Fibroblast of lung (primary cell): ENCODE results near the gene CAMSAP2. TPM values are rescaled to one million over a fixed set of nuclear protein-coding genes. Genes with fewer than 3 reads are reported as not detected.

Experiments used
- DNase-seq, 2 donors: peaks; one replicate each; pipeline versions ENCODE4 v3.0.0 to v3.0.0-alpha.2; 2010; ENCODE audit warnings: low read depth in 2 of 2
- H2AFZ ChIP-seq: 2 replicates; pipeline ENCODE4 v1.5.1; 2012; ENCODE audit warnings: low read length, control low read depth, inconsistent platforms
- H3K27ac ChIP-seq: 2 replicates; pipeline ENCODE4 v1.5.1; 2011; ENCODE audit warnings: low read length, control low read depth; ENCODE audit not compliant: insufficient read depth
- H3K27me3 ChIP-seq: 2 replicates; pipeline ENCODE4 v1.5.1; 2011; ENCODE audit warnings: mild to moderate bottlenecking, low read length; ENCODE audit not compliant: control insufficient read depth, insufficient read depth
- H3K36me3 ChIP-seq: 2 replicates; pipeline ENCODE4 v1.5.1; 2011; ENCODE audit warnings: low read length; ENCODE audit not compliant: control insufficient read depth, insufficient read depth
- H3K4me1 ChIP-seq: 2 replicates; pipeline ENCODE4 v1.5.1; 2011; ENCODE audit warnings: low read length; ENCODE audit not compliant: control insufficient read depth, insufficient read depth; ENCODE audit errors: extremely low read depth
- H3K4me2 ChIP-seq: 2 replicates; pipeline ENCODE4 v1.5.1; 2011; ENCODE audit warnings: low read length, control low read depth; ENCODE audit not compliant: insufficient read depth; ENCODE audit errors: extremely low read depth
- H3K4me3 ChIP-seq, 4 experiments: fragments of 200-600 bp in 1 of 4; sonication (generic) in 1 of 4; replicated peaks in 1 of 4; 2 replicates each; pipeline ENCODE4 v1.5.1; 2011 to 2016; ENCODE audit warnings: low read length in 4 of 4, low read depth in 3 of 4, mild to moderate bottlenecking in 3 of 4, control low read depth in 2 of 4, inconsistent platforms in 1 of 4, mixed read lengths in 1 of 4; ENCODE audit not compliant: insufficient read depth in 1 of 4; ENCODE audit errors: control extremely low read depth in 1 of 4
- H3K79me2 ChIP-seq: 2 replicates; pipeline ENCODE4 v1.5.1; 2012; ENCODE audit warnings: mild to moderate bottlenecking, low read length, inconsistent platforms; ENCODE audit not compliant: control insufficient read depth, insufficient read depth
- H3K9ac ChIP-seq: 2 replicates; pipeline ENCODE4 v1.5.1; 2011; ENCODE audit warnings: mild to moderate bottlenecking, low read length, control low read depth; ENCODE audit not compliant: insufficient read depth
- H3K9me3 ChIP-seq: 2 replicates; pipeline ENCODE4 v1.5.1; 2012; ENCODE audit warnings: low read depth, low read length; ENCODE audit not compliant: control insufficient read depth, insufficient read depth
- H4K20me1 ChIP-seq: 2 replicates; pipeline ENCODE4 v1.5.1; 2011; ENCODE audit warnings: low read length; ENCODE audit not compliant: control insufficient read depth, insufficient read depth; ENCODE audit errors: extremely low read depth
- EZH2 ChIP-seq: IDR thresholded peaks from 2 replicates; pipeline ENCODE4 v1.5.1; 2012; ENCODE audit warnings: low read length, control low read depth, mild to moderate bottlenecking; ENCODE audit errors: missing control alignments
- polyA plus RNA-seq, 2 donors: library from polyadenylated mRNA; depleted of rRNA in 1 of 2; stranded (reverse) in 1 of 2; unstranded in 1 of 2; fragments of >200 nt; gene quantifications; 2 replicates each; pipeline ENCODE4 v1.2.1, GENCODE V29; 2011 to 2012; ENCODE audit warnings: missing spikeins in 1 of 2
- total RNA-seq: library from RNA; depleted of rRNA; stranded (reverse); fragments of >200 nt; gene quantifications from 2 replicates; pipeline ENCODE4 v1.2.1, GENCODE V29; 2014
- TF ChIP-seq, protein P1 (sequence below), 2 donors: IDR thresholded peaks in 1 of 2; conservative IDR thresholded peaks in 1 of 2; 1 replicate in 1 of 2; 2 replicates in 1 of 2; pipeline ENCODE4 v1.5.1; 2011 to 2012; ENCODE audit warnings: low read length in 2 of 2, control low read depth in 1 of 2, inconsistent platforms in 1 of 2, low read depth in 1 of 2, mild to moderate bottlenecking in 1 of 2

The CAMSAP2 gene
- total and polyA plus RNA-seq, 2 donors (not counting 1 experiment from before 2014, with no cell fraction given) = 22.3 to 32.5 TPM

DNA sequence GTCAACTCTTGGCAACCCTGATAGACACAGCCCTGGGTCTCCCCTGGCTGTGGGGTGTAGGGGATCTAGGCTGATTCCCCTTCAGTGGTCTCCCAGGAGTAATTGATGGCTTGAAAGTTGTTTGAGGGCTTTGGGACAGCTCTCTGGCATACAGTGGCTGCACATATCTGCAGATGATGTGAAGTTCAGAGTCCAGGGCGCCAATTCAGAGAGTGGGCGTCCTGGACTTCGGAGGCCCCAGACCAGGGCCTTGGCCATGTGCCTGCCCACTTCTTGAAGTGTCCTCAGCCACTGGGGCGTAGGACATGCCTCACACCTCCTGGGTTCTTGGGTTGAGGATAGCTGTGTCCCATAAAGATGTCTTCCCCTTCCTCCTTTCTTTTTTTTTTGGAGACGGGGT is 158.6 kb downstream of the CAMSAP2 start:
- H2AFZ ChIP-seq = no peak overlapping the region
- H3K4me2 ChIP-seq = no peak overlapping the region
- H3K27ac ChIP-seq = no peak overlapping the region
- no peak overlapping the region for H3K9ac ChIP-seq
- H3K4me1 ChIP-seq = no peaks in the 10 kb centered on the region
- H3K9me3 ChIP-seq = no peaks in the 10 kb centered on the region
- no peak for DNase-seq
- H3K36me3 ChIP-seq = no peaks in the 10 kb centered on the region
- no peak for TF ChIP-seq EZH2
- TF ChIP-seq, protein P1, sequence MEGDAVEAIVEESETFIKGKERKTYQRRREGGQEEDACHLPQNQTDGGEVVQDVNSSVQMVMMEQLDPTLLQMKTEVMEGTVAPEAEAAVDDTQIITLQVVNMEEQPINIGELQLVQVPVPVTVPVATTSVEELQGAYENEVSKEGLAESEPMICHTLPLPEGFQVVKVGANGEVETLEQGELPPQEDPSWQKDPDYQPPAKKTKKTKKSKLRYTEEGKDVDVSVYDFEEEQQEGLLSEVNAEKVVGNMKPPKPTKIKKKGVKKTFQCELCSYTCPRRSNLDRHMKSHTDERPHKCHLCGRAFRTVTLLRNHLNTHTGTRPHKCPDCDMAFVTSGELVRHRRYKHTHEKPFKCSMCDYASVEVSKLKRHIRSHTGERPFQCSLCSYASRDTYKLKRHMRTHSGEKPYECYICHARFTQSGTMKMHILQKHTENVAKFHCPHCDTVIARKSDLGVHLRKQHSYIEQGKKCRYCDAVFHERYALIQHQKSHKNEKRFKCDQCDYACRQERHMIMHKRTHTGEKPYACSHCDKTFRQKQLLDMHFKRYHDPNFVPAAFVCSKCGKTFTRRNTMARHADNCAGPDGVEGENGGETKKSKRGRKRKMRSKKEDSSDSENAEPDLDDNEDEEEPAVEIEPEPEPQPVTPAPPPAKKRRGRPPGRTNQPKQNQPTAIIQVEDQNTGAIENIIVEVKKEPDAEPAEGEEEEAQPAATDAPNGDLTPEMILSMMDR (conservative IDR thresholded peaks at IDR 0.05 in 1 of 2, IDR thresholded peaks at IDR 0.05 in 1 of 2; ENCODE audit: low read depth in 1 of 2, low read length in 2 of 2) = no peak
- H3K27me3 ChIP-seq = peaks cover 9% of the 10 kb centered on the region
- no peaks in the 10 kb centered on the region for H4K20me1 ChIP-seq
- no peaks in the 10 kb centered on the region for H3K79me2 ChIP-seq
- no peak overlapping the region for H3K4me3 ChIP-seq

DNA sequence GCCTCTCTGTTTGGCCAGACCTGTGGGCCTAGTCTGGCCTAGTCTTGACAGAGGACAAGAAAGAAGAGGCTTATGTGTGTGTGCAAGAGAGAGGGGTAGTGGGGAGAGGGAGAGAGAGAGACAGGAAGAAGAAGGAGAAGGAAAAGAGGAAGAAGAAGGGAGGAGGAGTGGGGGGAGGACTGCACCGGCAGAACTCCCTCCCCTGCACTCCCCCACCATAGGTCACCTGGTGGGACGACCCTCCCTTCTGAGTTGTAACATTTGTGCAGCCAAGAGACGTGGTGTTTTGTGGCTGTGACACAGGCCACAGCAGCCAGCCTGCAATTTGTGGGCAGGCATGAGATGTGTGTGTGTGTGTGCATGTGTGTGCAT is 160.3 kb downstream of the CAMSAP2 start:
- H3K4me1 ChIP-seq = no peaks in the 10 kb centered on the region
- H2AFZ ChIP-seq = no peak overlapping the region
- no peak overlapping the region for H3K27ac ChIP-seq
- no peaks in the 10 kb centered on the region for H4K20me1 ChIP-seq
- H3K4me2 ChIP-seq = no peak overlapping the region
- DNase-seq = no peak
- peaks cover under 1% of the 10 kb centered on the region for H3K27me3 ChIP-seq
- H3K9me3 ChIP-seq = no peaks in the 10 kb centered on the region
- H3K36me3 ChIP-seq = no peaks in the 10 kb centered on the region
- no peak for TF ChIP-seq EZH2
- TF ChIP-seq, protein P1 (conservative IDR thresholded peaks at IDR 0.05 in 1 of 2, IDR thresholded peaks at IDR 0.05 in 1 of 2; ENCODE audit: low read depth in 1 of 2, low read length in 2 of 2) = no peak
- H3K9ac ChIP-seq = no peak overlapping the region
- H3K4me3 ChIP-seq = no peak overlapping the region
- no peaks in the 10 kb centered on the region for H3K79me2 ChIP-seq

DNA sequence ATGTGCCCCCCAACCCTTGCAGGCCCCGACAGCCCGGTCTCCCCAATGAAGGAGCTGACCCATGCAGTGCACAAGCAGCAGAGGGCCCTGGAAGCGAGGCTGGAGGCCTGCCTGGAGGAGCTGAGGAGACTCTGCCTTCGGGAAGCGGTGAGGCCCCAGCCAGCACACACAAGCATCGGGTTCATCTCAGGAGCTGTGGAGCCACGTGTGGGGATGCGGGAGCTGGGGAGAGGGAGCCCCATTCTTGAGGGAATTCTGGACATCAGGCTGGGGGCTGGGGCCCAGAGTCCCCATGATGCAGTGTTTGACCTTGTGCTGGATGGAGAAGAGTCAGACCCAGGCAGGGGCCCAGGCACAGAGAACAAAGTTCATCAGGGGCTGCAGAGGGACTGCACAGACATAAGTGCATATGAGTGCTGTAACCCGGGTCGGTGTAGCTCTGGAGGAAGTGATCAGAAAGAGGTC is 160.8 kb downstream of the CAMSAP2 start:
- H3K4me2 ChIP-seq = no peak overlapping the region
- no peak for DNase-seq

More for the DNA sequence above, 160.8 kb downstream of the CAMSAP2 start:
- H3K4me1 ChIP-seq = no peaks in the 10 kb centered on the region
- no peaks in the 10 kb centered on the region for H3K9me3 ChIP-seq
- TF ChIP-seq EZH2 = no peak
- TF ChIP-seq, protein P1 (conservative IDR thresholded peaks at IDR 0.05 in 1 of 2, IDR thresholded peaks at IDR 0.05 in 1 of 2; ENCODE audit: low read depth in 1 of 2, low read length in 2 of 2) = no peak
- no peaks in the 10 kb centered on the region for H3K27me3 ChIP-seq
- no peaks in the 10 kb centered on the region for H3K79me2 ChIP-seq
- H3K4me3 ChIP-seq = no peak overlapping the region
- no peak overlapping the region for H3K27ac ChIP-seq
- no peaks in the 10 kb centered on the region for H3K36me3 ChIP-seq
- H2AFZ ChIP-seq = no peak overlapping the region
- H3K9ac ChIP-seq = no peak overlapping the region
- no peaks in the 10 kb centered on the region for H4K20me1 ChIP-seq
